HEK293 (cell line): ENCODE results near the gene DBI.

ENCODE experiments used
- CTCF ChIA-PET: fragments of 350-600 bp; formaldehyde crosslinking; extraction: SDS; loops from one replicate; lab custom pipeline; 2021; ENCODE audit warnings: antibody characterized with exemption; lab: Yijun Ruan, JAX
- POLR2A ChIA-PET: fragments of 300-600 bp; formaldehyde crosslinking; extraction: SDS; loops from one replicate; lab custom pipeline; 2020; ENCODE audit warnings: antibody characterized with exemption, inconsistent platforms; lab: Yijun Ruan, JAX
- H3K27ac ChIP-seq: fragments of 200-500 bp; sonication (Bioruptor generic); 2 replicates; pipeline ENCODE4 v1.5.1; 2014; ENCODE audit warnings: low read depth, low read length, control low read depth, inconsistent platforms; ENCODE audit errors: extremely low read depth
- H3K36me3 ChIP-seq, 2 experiments: fragments of 200-500 bp in 1 of 2; sonication (Bioruptor generic) in 1 of 2; 1 replicate in 1 of 2; 2 replicates in 1 of 2; pipeline ENCODE4 v1.5.1; 2014 to 2017; ENCODE audit warnings: inconsistent platforms in 2 of 2, low read length in 2 of 2; ENCODE audit not compliant: control insufficient read depth in 2 of 2, insufficient read depth in 1 of 2
- H3K4me1 ChIP-seq: fragments of 200-500 bp; sonication (Bioruptor generic); 2 replicates; pipeline ENCODE4 v1.5.1; 2014; ENCODE audit warnings: mild to moderate bottlenecking, low read length, inconsistent platforms; ENCODE audit not compliant: control insufficient read depth, insufficient read depth
- H3K4me3 ChIP-seq: 2 replicates; pipeline ENCODE4 v1.5.1; 2011; ENCODE audit warnings: low read depth, mild to moderate bottlenecking, control low read depth, low read length, moderate library complexity
- H3K9me3 ChIP-seq: fragments of 200-500 bp; sonication (Bioruptor generic); 2 replicates; pipeline ENCODE4 v1.5.1; 2014; ENCODE audit warnings: low read depth, low read length, inconsistent platforms; ENCODE audit not compliant: control insufficient read depth, insufficient read depth
- HOXA7 ChIP-seq: sonication (generic); formaldehyde crosslinking; IDR thresholded peaks from 2 replicates; pipeline ENCODE4 v1.8.1; 2022; ENCODE audit warnings: missing genetic modification reagents, borderline replicate concordance
- KLF16 ChIP-seq: fragments of 450-650 bp; formaldehyde crosslinking; IDR thresholded peaks from 2 replicates; pipeline ENCODE4 v1.5.1; 2017; ENCODE audit warnings: missing biosample characterization, missing genetic modification characterization
- KLF7 ChIP-seq: fragments of 450-650 bp; formaldehyde crosslinking; IDR thresholded peaks from 2 replicates; pipeline ENCODE4 v1.5.1; 2016; ENCODE audit warnings: missing biosample characterization, missing genetic modification characterization, borderline replicate concordance
- ZNF24 ChIP-seq: fragments of 450-650 bp; formaldehyde crosslinking; IDR thresholded peaks from 2 replicates; pipeline ENCODE4 v1.5.1; 2016; ENCODE audit warnings: missing biosample characterization, missing genetic modification characterization
- ZNF274 ChIP-seq, 2 experiments: fragments of 200-500 bp in 1 of 2; fragments of 450-650 bp in 1 of 2; sonication (Bioruptor generic) in 1 of 2; formaldehyde crosslinking in 1 of 2; IDR thresholded peaks; 2 replicates each; pipeline versions ENCODE4 v1.5.1 to v1.6.1; 2014 to 2016; ENCODE audit warnings: borderline replicate concordance in 1 of 2, inconsistent platforms in 1 of 2, low read length in 1 of 2, missing biosample characterization in 1 of 2, missing genetic modification characterization in 1 of 2
- ZNF341 ChIP-seq: fragments of 450-650 bp; formaldehyde crosslinking; IDR thresholded peaks from 2 replicates; pipeline ENCODE4; 2016; ENCODE audit warnings: low read depth, missing biosample characterization, missing genetic modification characterization
- ZNF404 ChIP-seq: fragments of 450-650 bp; formaldehyde crosslinking; IDR thresholded peaks from 2 replicates; pipeline ENCODE4 v1.5.1; 2017; ENCODE audit warnings: missing biosample characterization, missing genetic modification characterization
- ZNF48 ChIP-seq: fragments of 450-650 bp; formaldehyde crosslinking; IDR thresholded peaks from 2 replicates; pipeline ENCODE4 v1.5.1; 2016; ENCODE audit warnings: missing biosample characterization, missing genetic modification characterization

The DBI gene

GRCh38 chr2:119421741-119422140, 55.0 kb downstream of the DBI start:
- H3K36me3 ChIP-seq, result no peaks in the 10 kb centered on the region
- H3K4me1 ChIP-seq, result no peaks in the 10 kb centered on the region
- TF ChIP-seq ZNF48 (tag by site-specific recombination) (no peak), HOXA7 (CRISPR knock-in tag) (no peak), ZNF341 (tag by site-specific recombination) (no peak), ZNF24 (tag by site-specific recombination) (no peak), ZNF404 (no peak), KLF7 (tag by site-specific recombination) (no peak), ZNF274 (IDR thresholded peaks at IDR 0.05; ENCODE audit: low read length) (no peak), ZNF274 (tag by site-specific recombination; IDR thresholded peaks at IDR 0.05; ENCODE audit: borderline replicate concordance) (no peak), KLF16 (no peak)
- ChIA-PET POLR2A (no interaction called here), CTCF (interaction anchor here (1.3 to 1.6 kb wide), 2 partner anchors 15 to 16 kb away, joined by 3 to 5 read pairs; no protein-coding TSS in a partner anchor)
- no peak overlapping the region for H3K27ac ChIP-seq
- no peak overlapping the region for H3K4me3 ChIP-seq
- H3K9me3 ChIP-seq, result no peaks in the 10 kb centered on the region
